ENCODE results near the gene KCNH1. TPM values are rescaled to one million over a fixed set of nuclear protein-coding genes. Genes with fewer than 3 reads are reported as not detected.

The KCNH1 gene
- total and polyA plus RNA-seq, 2 donors from 2014 or later = 0.54 TPM; not detected in 1

DNA sequence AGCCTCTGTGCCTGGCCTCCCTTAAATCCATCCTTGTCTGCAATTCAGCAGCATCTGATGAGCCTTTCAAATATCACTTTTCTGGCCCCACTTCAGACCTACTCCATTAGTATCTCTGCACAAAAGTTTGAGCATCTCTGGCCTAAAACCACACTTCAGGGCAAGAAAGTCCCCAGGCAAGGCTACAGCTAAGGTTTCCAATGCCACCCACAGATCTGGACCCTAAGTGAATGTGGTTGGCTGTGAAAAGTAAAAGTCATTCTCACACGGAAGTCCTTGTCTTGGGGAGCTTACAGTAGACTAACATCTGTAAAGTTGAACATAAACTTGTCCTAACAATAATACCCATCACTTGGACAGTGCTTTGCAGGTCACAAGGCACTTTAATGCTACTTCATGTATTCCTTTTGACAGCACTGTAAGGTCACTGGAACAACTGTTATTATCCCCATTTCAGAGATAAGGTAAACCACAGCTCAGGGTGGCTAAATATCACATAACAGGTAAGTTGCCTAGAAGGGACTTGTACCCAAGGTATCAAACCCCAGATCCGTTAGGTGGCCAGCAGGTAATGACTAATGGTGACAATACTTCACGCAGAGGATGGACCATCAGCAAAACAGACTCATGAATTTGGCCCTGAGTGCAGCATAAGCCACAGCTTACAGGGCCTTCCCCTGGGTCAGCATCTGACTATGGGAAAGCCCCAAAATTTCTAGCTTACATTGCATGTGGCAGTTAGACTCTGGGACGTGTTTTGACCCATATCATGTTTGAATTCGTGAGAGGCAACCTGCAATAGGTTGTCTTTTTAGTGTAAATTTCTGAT, 449.3 kb downstream of the KCNH1 start:
- no peak for FAIRE-seq
- no peak for TF ChIP-seq CTCF (IDR thresholded peaks at IDR 0.05; ENCODE audit: borderline replicate concordance, extremely low read depth, insufficient read depth)

GRCh38 chr1:210683403-210684047, 450.4 kb downstream of the KCNH1 start:
- Histone ChIP-seq H3K36me3 (ENCODE audit: control insufficient read depth in 2 of 3, insufficient read depth in 3 of 3, low read length in 3 of 3) (no peaks in the 10 kb centered on the region), H3K4me1 (ENCODE audit: control insufficient read depth in 2 of 3, insufficient read depth in 2 of 3, low read depth in 1 of 3, low read length in 3 of 3) (no peaks in the 10 kb centered on the region), H3K9me3 (ENCODE audit: control insufficient read depth in 2 of 3, insufficient read depth in 1 of 3, low read length in 3 of 3) (no peaks in the 10 kb centered on the region), H3K4me3 (ENCODE audit: low read length in 3 of 3) (no peak overlapping the region), H3K27me3 (ENCODE audit: control insufficient read depth, insufficient read depth, low read length) (no peaks in the 10 kb centered on the region), H3K27ac (ENCODE audit: low read depth in 2 of 2, low read length in 2 of 2) (no peak overlapping the region), H3K9ac (ENCODE audit: low read length in 3 of 3) (no peak overlapping the region)
- FAIRE-seq (no peak), DNase-seq (no peak)
- no peak for TF ChIP-seq CTCF (IDR thresholded peaks at IDR 0.05; ENCODE audit: borderline replicate concordance, extremely low read depth, insufficient read depth)
- intact Hi-C loops (cut with DNase I) = no loop called here

More for the DNA sequence above, 449.3 kb downstream of the KCNH1 start:
- H3K9ac ChIP-seq (ENCODE audit: low read length in 3 of 3) = no peak overlapping the region
- H3K4me1 ChIP-seq (ENCODE audit: control insufficient read depth in 2 of 3, insufficient read depth in 2 of 3, low read depth in 1 of 3, low read length in 3 of 3) = no peaks in the 10 kb centered on the region
- no peaks in the 10 kb centered on the region for H3K9me3 ChIP-seq (ENCODE audit: control insufficient read depth in 2 of 3, insufficient read depth in 1 of 3, low read length in 3 of 3)
- no peak overlapping the region for H3K4me3 ChIP-seq (ENCODE audit: low read length in 3 of 3)
- intact Hi-C loops (cut with DNase I) = no loop called here
- no peak overlapping the region for H3K27ac ChIP-seq (ENCODE audit: low read depth in 2 of 2, low read length in 2 of 2)
- DNase-seq = no peak
- no peaks in the 10 kb centered on the region for H3K36me3 ChIP-seq (ENCODE audit: control insufficient read depth in 2 of 3, insufficient read depth in 3 of 3, low read length in 3 of 3)
- H3K27me3 ChIP-seq (ENCODE audit: control insufficient read depth, insufficient read depth, low read length) = no peaks in the 10 kb centered on the region

- Histone ChIP-seq H3K36me3 (ENCODE audit: control insufficient read depth in 2 of 3, insufficient read depth in 3 of 3, low read length in 3 of 3) (no peaks in the 10 kb centered on the region), H3K27ac (ENCODE audit: low read depth in 2 of 2, low read length in 2 of 2) (no peak overlapping the region), H3K4me3 (ENCODE audit: low read length in 3 of 3) (no peak overlapping the region), H3K4me1 (ENCODE audit: control insufficient read depth in 2 of 3, insufficient read depth in 2 of 3, low read depth in 1 of 3, low read length in 3 of 3) (no peaks in the 10 kb centered on the region), H3K9ac (ENCODE audit: low read length in 3 of 3) (no peak overlapping the region), H3K27me3 (ENCODE audit: control insufficient read depth, insufficient read depth, low read length) (no peaks in the 10 kb centered on the region), H3K9me3 (ENCODE audit: control insufficient read depth in 2 of 3, insufficient read depth in 1 of 3, low read length in 3 of 3) (no peaks in the 10 kb centered on the region)
- FAIRE-seq (no peak), DNase-seq (no peak)
- TF ChIP-seq CTCF (IDR thresholded peaks at IDR 0.05; ENCODE audit: borderline replicate concordance, extremely low read depth, insufficient read depth) = no peak
- intact Hi-C loops (cut with DNase I) = no loop called here
Observed at GRCh38 chr1:210681158-210681557, 452.8 kb downstream of the KCNH1 start.

Data from kidney (tissue), 14 donors.